ENCODE data around the gene BCL3.
"Not testable (repeated sequence)": the region's sequence is repeated elsewhere in the genome, so short reads cannot be mapped to it uniquely, and the experiment has no call there.

The BCL3 gene

DNA sequence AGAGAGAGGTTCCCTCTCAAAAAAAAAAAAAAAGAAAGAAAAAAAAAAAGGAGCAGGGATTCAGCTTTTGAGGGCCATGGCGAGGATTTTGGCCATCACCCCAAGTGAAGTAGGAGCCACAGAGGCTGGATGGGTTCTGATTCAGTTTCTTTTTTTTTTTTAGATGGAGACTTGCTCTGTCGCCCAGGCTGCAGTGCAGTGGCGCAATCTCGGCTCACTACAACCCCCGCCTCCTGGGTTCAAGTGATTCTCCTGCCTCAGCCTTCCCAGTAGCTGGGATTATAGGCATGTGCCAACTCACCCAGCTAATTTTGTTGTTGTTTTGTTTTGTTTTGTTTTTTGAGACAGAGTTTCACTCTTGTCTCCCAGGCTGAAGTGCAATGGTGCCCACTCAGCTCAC lies 27.1 kb upstream of the BCL3 start:
- WGBS, 2 experiments (ENCODE audit: insufficient coverage in 2 of 2), result 83 to 86% methylated on average over 4 to 5 of the region's 5 CpGs
- not testable (repeated sequence) for H3K4me3 ChIP-seq (ENCODE audit: extremely low read depth, insufficient read depth, low read length, poor library complexity, severe bottlenecking); H3K9me3 ChIP-seq (ENCODE audit: control insufficient read depth, low read length); H3K36me3 ChIP-seq (ENCODE audit: control insufficient read depth, insufficient read depth, low read length); H3K27ac ChIP-seq (ENCODE audit: low read depth, low read length, severe bottlenecking)
- H3K4me1 ChIP-seq (ENCODE audit: control insufficient read depth, insufficient read depth, low read length, poor library complexity, severe bottlenecking), result peaks cover 18% of the 10 kb centered on the region

DNA sequence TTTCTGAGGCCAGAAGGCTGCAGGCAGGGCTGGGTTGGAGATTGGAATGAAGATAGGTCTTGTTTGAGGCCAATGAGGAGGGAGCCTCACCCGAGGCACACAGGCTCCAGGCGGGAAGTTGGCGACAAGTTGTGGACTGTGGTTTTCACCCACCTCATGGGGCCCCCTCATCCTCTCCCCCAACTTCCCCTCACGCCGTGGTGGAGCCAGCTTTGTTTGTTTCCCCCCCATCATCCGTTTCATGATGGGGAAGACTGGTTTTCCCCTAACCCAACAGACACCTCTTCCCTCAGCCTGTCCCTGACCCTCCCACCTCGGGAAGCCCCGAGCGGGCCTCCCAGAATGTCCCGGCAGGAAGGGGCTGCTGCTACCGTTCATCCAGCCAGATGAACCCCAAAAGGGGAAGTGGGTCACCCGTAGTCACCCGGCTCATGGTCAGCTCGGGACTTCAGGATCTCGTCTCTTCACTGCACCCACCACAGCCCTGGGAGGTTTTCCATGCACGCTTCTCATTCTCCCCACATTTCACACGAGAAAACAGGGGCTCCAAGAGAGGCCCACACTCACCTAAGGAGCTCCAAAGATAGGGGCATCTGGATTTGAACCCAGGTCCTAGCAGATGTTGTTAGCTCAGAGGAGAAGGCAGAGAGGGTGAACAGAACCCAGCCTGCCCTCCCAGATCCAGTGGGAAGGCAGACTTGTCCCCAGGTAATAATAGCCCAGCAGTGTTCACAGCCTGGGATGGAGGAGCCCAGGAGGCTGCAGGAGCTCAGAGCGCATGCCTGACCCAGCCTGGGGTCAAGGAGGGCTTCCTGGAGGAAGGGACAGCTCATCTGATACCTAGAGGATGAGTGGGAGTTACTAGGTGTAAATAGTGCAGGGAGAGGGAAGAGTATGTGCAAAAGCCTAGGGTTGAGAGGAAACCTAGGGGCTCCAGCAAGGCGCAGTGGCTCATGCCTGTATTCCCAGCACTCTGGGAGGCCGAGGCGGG lies 26.1 kb upstream of the BCL3 start:
- H3K36me3 ChIP-seq (ENCODE audit: control insufficient read depth, insufficient read depth, low read length), result no peaks in the 10 kb centered on the region
- peaks cover 18% of the 10 kb centered on the region for H3K4me1 ChIP-seq (ENCODE audit: control insufficient read depth, insufficient read depth, low read length, poor library complexity, severe bottlenecking)
- no peak overlapping the region for H3K27ac ChIP-seq (ENCODE audit: low read depth, low read length, severe bottlenecking)
- no peak overlapping the region for H3K4me3 ChIP-seq (ENCODE audit: extremely low read depth, insufficient read depth, low read length, poor library complexity, severe bottlenecking)
- H3K9me3 ChIP-seq (ENCODE audit: control insufficient read depth, low read length), result no peaks in the 10 kb centered on the region
- WGBS, 2 experiments (ENCODE audit: insufficient coverage in 2 of 2), result 83 to 88% methylated on average over 12 to 19 of the region's 21 CpGs

DNA sequence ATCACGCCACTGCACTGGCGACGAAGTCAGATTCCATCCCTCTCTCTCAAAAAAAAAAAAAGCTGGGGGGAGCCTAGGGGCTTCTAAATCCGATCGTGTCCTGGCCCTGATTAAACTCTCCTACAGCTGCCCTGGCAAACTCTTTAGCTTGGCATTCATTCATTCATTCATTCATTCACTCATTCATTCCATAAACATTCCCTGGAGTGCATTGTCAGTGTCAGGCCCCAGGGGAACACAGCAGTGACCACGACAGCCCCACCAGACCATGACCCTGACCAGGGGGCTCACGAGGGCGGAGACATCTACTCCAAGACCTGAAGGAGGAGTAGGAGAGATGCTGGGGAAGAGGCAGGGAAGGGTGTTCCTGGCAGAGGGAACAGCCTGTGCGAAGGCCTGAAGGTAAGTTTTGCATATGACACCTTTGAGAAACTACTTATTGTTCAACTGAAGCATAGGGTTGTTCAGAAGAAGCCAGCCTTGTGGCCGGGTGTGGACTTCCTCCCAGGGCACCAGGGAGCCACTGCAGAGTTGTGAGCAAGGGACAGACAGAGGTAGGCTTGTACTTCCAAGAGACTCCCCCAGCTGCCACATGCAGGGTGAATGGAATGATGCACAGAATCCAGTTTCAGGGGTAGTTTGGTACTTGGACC lies 25.1 kb upstream of the BCL3 start:
- Histone ChIP-seq H3K9me3 (ENCODE audit: control insufficient read depth, low read length) (no peaks in the 10 kb centered on the region), H3K4me3 (ENCODE audit: extremely low read depth, insufficient read depth, low read length, poor library complexity, severe bottlenecking) (no peak overlapping the region), H3K27ac (ENCODE audit: low read depth, low read length, severe bottlenecking) (no peak overlapping the region), H3K4me1 (ENCODE audit: control insufficient read depth, insufficient read depth, low read length, poor library complexity, severe bottlenecking) (peaks cover 18% of the 10 kb centered on the region), H3K36me3 (ENCODE audit: control insufficient read depth, insufficient read depth, low read length) (no peaks in the 10 kb centered on the region)
- WGBS, 2 experiments (ENCODE audit: insufficient coverage in 2 of 2), result 87 to 91% methylated on average over 8 to 9 of the region's 10 CpGs

DNA sequence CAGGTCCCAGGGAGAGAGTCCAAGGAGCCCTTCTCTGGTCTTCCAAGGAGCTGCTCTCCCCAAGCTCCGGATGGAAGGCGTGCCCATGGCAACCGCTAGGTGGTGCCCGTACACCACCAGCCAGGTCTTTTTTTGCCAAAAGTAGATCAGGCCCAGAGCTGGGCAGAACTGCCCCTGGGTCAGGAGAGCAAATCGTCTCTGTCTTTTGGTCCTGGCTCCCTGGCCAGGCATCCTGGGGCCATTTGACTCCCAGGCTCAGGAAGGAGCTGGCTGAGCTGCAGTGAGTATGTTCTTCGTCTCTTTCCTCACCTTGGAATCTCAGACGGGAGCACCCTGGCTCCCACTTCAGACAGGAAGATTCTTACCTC lies 24.6 kb upstream of the BCL3 start:
- no peaks in the 10 kb centered on the region for H3K36me3 ChIP-seq (ENCODE audit: control insufficient read depth, insufficient read depth, low read length)
- H3K27ac ChIP-seq (ENCODE audit: low read depth, low read length, severe bottlenecking), result no peak overlapping the region
- 23 to 25% methylated on average over 7 of the region's 7 CpGs for WGBS, 2 experiments (ENCODE audit: insufficient coverage in 2 of 2)
- peaks cover 15% of the 10 kb centered on the region for H3K4me1 ChIP-seq (ENCODE audit: control insufficient read depth, insufficient read depth, low read length, poor library complexity, severe bottlenecking)
- no peaks in the 10 kb centered on the region for H3K9me3 ChIP-seq (ENCODE audit: control insufficient read depth, low read length)
- H3K4me3 ChIP-seq (ENCODE audit: extremely low read depth, insufficient read depth, low read length, poor library complexity, severe bottlenecking), result no peak overlapping the region

DNA sequence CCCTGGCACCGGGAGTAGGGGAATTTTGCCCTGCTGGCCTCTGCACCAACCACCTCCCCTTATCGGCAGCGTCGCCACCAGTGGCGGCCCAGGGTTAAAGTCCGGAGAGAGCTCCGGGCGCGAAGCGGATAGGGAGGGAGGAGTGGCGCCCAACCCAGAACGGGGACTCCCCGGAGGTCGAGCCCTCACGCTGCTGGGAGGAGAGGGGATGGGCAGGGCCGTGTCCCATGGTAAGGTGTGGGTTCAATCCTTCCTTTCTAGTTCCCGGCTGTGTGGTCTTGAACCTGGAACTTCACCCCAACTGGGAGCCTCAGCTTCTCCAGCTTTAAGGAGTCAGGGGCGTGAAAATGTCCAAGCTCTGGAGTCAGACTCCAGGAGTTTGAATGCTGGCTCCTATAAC lies 23.3 kb upstream of the BCL3 start:
- no peaks in the 10 kb centered on the region for H3K36me3 ChIP-seq (ENCODE audit: control insufficient read depth, insufficient read depth, low read length)
- peaks cover 9% of the 10 kb centered on the region for H3K4me1 ChIP-seq (ENCODE audit: control insufficient read depth, insufficient read depth, low read length, poor library complexity, severe bottlenecking)
- H3K27ac ChIP-seq (ENCODE audit: low read depth, low read length, severe bottlenecking), result no peak overlapping the region
- 75 to 85% methylated on average over 5 to 13 of the region's 18 CpGs for WGBS, 2 experiments (ENCODE audit: insufficient coverage in 2 of 2)
- no peak overlapping the region for H3K4me3 ChIP-seq (ENCODE audit: extremely low read depth, insufficient read depth, low read length, poor library complexity, severe bottlenecking)
- no peaks in the 10 kb centered on the region for H3K9me3 ChIP-seq (ENCODE audit: control insufficient read depth, low read length)

DNA sequence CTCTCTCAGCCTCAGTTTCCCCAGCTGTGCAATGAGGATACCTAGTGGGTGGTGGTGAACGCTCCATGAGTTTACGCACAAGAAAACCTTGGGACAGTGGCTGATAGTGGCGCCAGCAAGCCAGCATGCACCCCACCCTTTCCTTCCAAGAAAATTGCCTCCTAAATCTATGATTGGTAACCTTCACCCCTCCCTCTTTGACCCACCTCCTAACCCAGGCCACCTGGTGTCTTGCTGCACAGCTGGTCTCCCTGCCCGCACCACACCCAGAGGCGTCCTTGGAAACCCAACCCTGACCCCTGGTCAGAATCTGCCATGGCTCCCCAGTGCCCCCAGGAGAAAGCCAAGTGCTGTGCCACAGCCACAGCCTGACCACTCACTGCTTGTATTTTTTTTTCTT lies 22.8 kb upstream of the BCL3 start:
- peaks cover 9% of the 10 kb centered on the region for H3K4me1 ChIP-seq (ENCODE audit: control insufficient read depth, insufficient read depth, low read length, poor library complexity, severe bottlenecking)
- no peak overlapping the region for H3K4me3 ChIP-seq (ENCODE audit: extremely low read depth, insufficient read depth, low read length, poor library complexity, severe bottlenecking)
- 96 to 97% methylated on average over 4 to 5 of the region's 5 CpGs for WGBS, 2 experiments (ENCODE audit: insufficient coverage in 2 of 2)
- H3K36me3 ChIP-seq (ENCODE audit: control insufficient read depth, insufficient read depth, low read length), result no peaks in the 10 kb centered on the region
- no peak overlapping the region for H3K27ac ChIP-seq (ENCODE audit: low read depth, low read length, severe bottlenecking)
- H3K9me3 ChIP-seq (ENCODE audit: control insufficient read depth, low read length), result no peaks in the 10 kb centered on the region

DNA sequence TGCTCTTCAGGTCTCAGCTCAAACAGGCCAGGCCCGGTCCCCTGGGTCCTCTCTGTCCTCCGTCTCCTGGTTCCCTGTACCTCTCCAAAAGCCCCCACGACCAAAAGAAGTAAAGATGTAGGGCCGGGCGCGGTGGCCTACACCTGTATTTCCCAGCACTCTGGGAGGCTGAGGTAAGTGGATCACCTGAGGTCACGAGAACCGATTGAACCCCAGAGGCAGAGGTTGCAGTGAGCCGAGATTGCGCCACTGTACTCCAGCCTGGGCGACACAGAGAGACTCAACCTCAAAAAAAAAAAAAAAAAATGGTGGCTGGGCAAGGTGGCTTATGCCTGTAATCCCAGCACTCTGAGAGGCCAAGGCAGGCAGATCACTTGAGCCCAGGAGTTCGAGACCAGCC lies 22.0 kb upstream of the BCL3 start:
- WGBS, 2 experiments (ENCODE audit: insufficient coverage in 2 of 2), result 94 to 95% methylated on average over 9 to 11 of the region's 12 CpGs
- Histone ChIP-seq H3K4me3 (ENCODE audit: extremely low read depth, insufficient read depth, low read length, poor library complexity, severe bottlenecking) (no peak overlapping the region), H3K9me3 (ENCODE audit: control insufficient read depth, low read length) (no peaks in the 10 kb centered on the region), H3K27ac (ENCODE audit: low read depth, low read length, severe bottlenecking) (no peak overlapping the region), H3K36me3 (ENCODE audit: control insufficient read depth, insufficient read depth, low read length) (no peaks in the 10 kb centered on the region), H3K4me1 (ENCODE audit: control insufficient read depth, insufficient read depth, low read length, poor library complexity, severe bottlenecking) (peaks cover 9% of the 10 kb centered on the region)

DNA sequence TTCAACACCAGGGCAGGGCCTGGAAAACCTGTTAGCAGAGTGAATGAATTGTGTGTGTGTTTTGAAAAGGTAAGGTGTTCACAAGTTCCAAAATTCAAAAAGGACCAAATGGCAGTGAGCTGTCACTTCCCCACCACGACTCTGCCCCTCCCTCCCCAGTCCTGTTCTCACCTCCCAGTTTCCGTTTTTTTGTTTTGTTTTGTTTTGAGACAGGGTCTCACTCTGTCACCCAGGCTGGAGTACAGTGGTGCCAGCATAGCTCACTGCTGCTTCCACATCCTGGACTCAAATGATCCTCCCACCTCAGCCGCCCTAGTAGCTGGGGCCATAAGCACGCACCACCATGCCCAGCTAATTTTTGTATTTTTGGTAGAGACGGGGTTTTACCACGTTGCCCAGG lies 20.3 kb upstream of the BCL3 start:
- WGBS, 2 experiments (ENCODE audit: insufficient coverage in 2 of 2), result 73 to 80% methylated on average over 5 of the region's 6 CpGs
- no peak overlapping the region for H3K27ac ChIP-seq (ENCODE audit: low read depth, low read length, severe bottlenecking)
- no peaks in the 10 kb centered on the region for H3K4me1 ChIP-seq (ENCODE audit: control insufficient read depth, insufficient read depth, low read length, poor library complexity, severe bottlenecking)

DNA sequence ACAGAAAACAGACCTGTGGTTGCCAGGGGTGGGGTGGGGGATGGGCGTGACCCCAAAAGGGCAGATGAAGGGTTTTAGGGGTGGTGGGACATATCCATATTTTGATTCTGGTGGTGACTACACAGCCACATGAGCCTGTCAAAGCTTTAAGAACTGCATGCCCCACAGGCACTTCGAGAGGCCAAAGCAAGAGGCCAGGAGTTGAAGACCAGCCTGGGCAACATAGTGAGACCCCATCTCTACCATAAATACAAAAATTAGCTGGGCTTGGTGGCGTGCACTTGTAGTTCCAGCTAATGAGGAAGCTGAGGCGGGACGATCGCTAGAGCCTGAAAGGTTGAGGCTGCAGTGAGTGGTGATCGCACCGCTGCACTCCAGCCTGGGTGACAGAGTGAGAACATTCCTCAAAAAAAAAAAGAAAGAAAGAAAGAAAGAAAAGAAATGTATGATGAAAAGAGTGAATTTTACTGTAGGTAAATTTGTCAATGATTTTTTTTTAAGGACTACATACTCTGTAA lies 18.9 kb upstream of the BCL3 start:
- Histone ChIP-seq H3K4me1 (ENCODE audit: control insufficient read depth, insufficient read depth, low read length, poor library complexity, severe bottlenecking) (no peaks in the 10 kb centered on the region), H3K4me3 (ENCODE audit: extremely low read depth, insufficient read depth, low read length, poor library complexity, severe bottlenecking) (no peak overlapping the region), H3K36me3 (ENCODE audit: control insufficient read depth, insufficient read depth, low read length) (no peaks in the 10 kb centered on the region), H3K9me3 (ENCODE audit: control insufficient read depth, low read length) (no peaks in the 10 kb centered on the region), H3K27ac (ENCODE audit: low read depth, low read length, severe bottlenecking) (no peak overlapping the region)
- 91 to 94% methylated on average over 7 of the region's 8 CpGs for WGBS, 2 experiments (ENCODE audit: insufficient coverage in 2 of 2)

More for the DNA sequence above, 20.3 kb upstream of the BCL3 start:
- Histone ChIP-seq H3K4me3 (ENCODE audit: extremely low read depth, insufficient read depth, low read length, poor library complexity, severe bottlenecking) (no peak overlapping the region), H3K36me3 (ENCODE audit: control insufficient read depth, insufficient read depth, low read length) (no peaks in the 10 kb centered on the region), H3K9me3 (ENCODE audit: control insufficient read depth, low read length) (no peaks in the 10 kb centered on the region)

DNA sequence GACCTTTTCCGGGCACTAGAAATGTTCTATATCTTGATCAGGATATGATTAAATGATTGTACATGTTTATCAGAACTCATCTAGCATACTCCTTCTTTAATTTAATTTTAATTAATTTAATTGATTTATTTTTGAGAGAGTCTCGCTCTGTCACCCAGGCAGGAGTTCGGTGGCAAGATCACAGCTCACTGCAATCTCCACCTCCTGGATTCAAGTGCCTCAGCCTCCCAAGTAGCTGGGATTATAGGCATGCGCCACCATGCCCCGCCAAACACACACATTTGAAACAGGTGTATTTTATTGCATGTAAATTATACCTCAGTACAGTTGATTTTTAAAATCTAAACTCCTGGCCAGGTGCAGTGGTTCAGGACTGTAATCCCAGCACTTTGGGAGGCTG lies 17.4 kb upstream of the BCL3 start:
- 80% methylated on average over 1 of the region's 5 CpGs; no CpG with 5 or more reads in 1 of the 2 experiments for WGBS, 2 experiments (ENCODE audit: insufficient coverage in 2 of 2)
- H3K4me3 ChIP-seq (ENCODE audit: extremely low read depth, insufficient read depth, low read length, poor library complexity, severe bottlenecking), result no peak overlapping the region
- H3K9me3 ChIP-seq (ENCODE audit: control insufficient read depth, low read length), result no peaks in the 10 kb centered on the region
- H3K27ac ChIP-seq (ENCODE audit: low read depth, low read length, severe bottlenecking), result no peak overlapping the region
- no peaks in the 10 kb centered on the region for H3K4me1 ChIP-seq (ENCODE audit: control insufficient read depth, insufficient read depth, low read length, poor library complexity, severe bottlenecking)
- H3K36me3 ChIP-seq (ENCODE audit: control insufficient read depth, insufficient read depth, low read length), result no peaks in the 10 kb centered on the region

DNA sequence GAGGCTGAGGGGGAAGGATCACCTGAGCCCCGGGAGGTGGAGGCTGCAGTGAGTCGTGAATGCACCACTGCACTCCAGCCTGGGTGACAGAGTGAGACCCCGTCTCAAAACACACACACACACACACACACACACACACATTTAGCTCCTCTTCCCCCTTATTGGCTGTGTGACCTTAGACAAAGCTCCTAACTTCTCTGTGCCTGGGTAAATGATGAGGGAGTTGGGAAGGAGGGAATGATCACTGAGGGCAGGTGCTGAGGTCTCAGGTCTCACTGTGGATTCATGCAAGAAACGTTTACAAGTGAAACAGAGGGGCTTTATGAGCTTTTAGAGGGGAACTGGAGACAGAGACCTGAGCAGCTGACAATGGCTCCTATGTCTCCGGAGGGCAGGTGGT lies 16.9 kb upstream of the BCL3 start:
- H3K4me1 ChIP-seq (ENCODE audit: control insufficient read depth, insufficient read depth, low read length, poor library complexity, severe bottlenecking), result no peaks in the 10 kb centered on the region
- H3K36me3 ChIP-seq (ENCODE audit: control insufficient read depth, insufficient read depth, low read length), result no peaks in the 10 kb centered on the region
- 55 to 56% methylated on average over 2 of the region's 5 CpGs for WGBS, 2 experiments (ENCODE audit: insufficient coverage in 2 of 2)
- no peak overlapping the region for H3K4me3 ChIP-seq (ENCODE audit: extremely low read depth, insufficient read depth, low read length, poor library complexity, severe bottlenecking)
- H3K27ac ChIP-seq (ENCODE audit: low read depth, low read length, severe bottlenecking), result no peak overlapping the region
- no peaks in the 10 kb centered on the region for H3K9me3 ChIP-seq (ENCODE audit: control insufficient read depth, low read length)
